ENCODE measurements around the gene NOS3.

- TF ChIP-seq, protein P1, sequence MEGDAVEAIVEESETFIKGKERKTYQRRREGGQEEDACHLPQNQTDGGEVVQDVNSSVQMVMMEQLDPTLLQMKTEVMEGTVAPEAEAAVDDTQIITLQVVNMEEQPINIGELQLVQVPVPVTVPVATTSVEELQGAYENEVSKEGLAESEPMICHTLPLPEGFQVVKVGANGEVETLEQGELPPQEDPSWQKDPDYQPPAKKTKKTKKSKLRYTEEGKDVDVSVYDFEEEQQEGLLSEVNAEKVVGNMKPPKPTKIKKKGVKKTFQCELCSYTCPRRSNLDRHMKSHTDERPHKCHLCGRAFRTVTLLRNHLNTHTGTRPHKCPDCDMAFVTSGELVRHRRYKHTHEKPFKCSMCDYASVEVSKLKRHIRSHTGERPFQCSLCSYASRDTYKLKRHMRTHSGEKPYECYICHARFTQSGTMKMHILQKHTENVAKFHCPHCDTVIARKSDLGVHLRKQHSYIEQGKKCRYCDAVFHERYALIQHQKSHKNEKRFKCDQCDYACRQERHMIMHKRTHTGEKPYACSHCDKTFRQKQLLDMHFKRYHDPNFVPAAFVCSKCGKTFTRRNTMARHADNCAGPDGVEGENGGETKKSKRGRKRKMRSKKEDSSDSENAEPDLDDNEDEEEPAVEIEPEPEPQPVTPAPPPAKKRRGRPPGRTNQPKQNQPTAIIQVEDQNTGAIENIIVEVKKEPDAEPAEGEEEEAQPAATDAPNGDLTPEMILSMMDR (conservative IDR thresholded peaks at IDR 0.05) = no peak
- TF ChIP-seq EZH2 (IDR thresholded peaks at IDR 0.05; ENCODE audit: low read depth) = no peak
Measured at GRCh38 chr7:151012031-151012692, 21.3 kb downstream of the NOS3 start.

All from PC-9 (cell line).